OCI-LY7 (cell line): ENCODE results near the gene WDR48.

Experiments used
- CTCF ChIP-seq: fragments of 200-600 bp; sonication (generic); conservative IDR thresholded peaks from 2 replicates; pipeline ENCODE4 v1.5.1; 2014; ENCODE audit warnings: mild to moderate bottlenecking, antibody characterized with exemption, low read length, moderate library complexity, mixed read lengths
- EZH2phosphoT487 ChIP-seq: fragments of 200-600 bp; sonication (generic); IDR thresholded peaks from 2 replicates; pipeline ENCODE4 v1.6.1; 2018; ENCODE audit warnings: low read depth, borderline replicate concordance, mild to moderate bottlenecking, mixed run types, antibody characterized with exemption, low read length, moderate library complexity, mixed read lengths

GRCh38 chr3:39140341-39140971, 88.6 kb downstream of the WDR48 start:
- no peak for TF ChIP-seq CTCF
- TF ChIP-seq EZH2phosphoT487, result no peak
